Measurements from ENCODE around the gene TMCC2. TPM values are rescaled to one million over a fixed set of nuclear protein-coding genes. Genes with fewer than 3 reads are reported as not detected.
"Not testable (repeated sequence)": the region's sequence is repeated elsewhere in the genome, so short reads cannot be mapped to it uniquely, and the experiment has no call there.

The TMCC2 gene
- polyA plus RNA-seq, 1 donor: 10.8 TPM

DNA sequence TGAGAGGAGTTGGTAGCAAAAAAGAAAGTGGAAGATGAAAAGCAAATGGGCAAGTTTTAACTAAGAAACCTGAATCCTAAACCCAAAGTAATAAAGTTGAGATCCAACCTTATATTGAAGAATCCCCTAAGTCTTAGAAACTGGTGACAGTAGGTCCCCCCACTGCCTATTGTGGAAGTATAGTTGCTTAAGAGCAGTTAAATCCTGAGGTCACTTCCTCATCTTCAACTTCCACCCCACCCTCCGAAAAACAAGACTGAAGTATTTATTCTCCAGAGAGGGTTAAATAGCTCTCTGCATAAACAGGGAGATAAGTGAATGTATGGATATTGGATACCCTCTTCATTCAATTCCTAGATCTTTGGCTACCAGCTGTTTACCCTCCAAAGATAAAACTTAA lies 13.0 kb upstream of the TMCC2 start:
- DNase-seq (ENCODE audit: low read depth): no peak

- DNase-seq (ENCODE audit: low read depth): no peak
Observed at GRCh38 chr1:205216588-205216987, 11.2 kb upstream of the TMCC2 start.

DNA sequence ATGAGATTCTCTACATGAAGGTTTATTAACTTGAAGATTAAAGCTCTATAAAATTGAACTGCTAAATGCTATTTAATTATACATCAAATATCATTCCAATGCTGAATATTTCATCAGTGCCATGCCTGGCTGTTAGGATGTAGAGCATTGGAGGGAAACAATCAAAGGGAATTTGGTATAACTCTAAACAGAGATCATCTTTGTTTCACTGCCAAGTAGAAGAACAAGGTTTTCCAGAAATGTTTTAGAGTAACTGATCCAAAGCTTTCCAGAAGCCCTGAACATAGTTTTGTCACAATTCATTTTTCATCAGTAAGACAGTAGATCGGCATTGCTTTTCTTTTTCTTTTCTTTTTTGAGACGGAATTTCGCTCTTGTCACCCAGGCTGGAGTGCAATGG lies 10.3 kb upstream of the TMCC2 start:
- DNase-seq (ENCODE audit: low read depth): no peak

DNA sequence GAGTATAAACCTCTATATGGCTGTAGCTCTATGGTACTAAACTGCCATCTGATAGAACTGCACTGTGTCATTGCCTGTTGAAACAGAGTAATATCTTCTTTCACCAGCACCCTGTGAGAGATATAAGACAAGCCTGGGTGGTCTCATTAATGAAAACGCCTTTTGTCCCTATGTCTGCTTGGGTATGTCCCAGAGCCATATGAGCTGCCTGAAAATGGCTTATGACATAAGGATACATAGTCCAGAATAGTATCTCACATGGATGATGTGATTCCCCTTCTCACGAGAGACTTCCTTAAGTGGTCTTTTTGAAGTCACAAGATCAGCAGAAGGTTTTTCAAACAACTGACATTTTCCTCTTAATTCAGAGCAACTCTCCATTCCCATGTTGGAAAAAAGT lies 7.3 kb upstream of the TMCC2 start:
- DNase-seq (ENCODE audit: low read depth): no peak

DNA sequence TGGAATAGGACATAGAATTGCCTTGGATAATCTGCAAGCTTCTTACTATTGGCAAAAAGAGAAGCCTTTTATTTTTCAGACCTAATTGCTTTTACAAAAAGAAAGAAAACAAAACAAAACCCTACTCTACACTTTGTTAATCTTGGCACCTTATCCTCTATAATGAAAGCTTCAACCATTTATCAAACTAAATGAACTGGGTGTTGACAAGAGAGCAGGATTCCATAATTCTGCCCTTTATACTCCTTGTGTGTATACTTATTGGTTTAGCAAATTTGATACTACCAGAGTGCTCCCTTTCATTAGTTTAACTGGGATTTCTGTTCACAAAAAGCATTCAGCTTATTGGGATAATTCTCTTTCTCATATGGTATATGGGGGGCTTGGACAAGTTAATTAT lies 3.0 kb upstream of the TMCC2 start:
- no peak for DNase-seq (ENCODE audit: low read depth)

DNA sequence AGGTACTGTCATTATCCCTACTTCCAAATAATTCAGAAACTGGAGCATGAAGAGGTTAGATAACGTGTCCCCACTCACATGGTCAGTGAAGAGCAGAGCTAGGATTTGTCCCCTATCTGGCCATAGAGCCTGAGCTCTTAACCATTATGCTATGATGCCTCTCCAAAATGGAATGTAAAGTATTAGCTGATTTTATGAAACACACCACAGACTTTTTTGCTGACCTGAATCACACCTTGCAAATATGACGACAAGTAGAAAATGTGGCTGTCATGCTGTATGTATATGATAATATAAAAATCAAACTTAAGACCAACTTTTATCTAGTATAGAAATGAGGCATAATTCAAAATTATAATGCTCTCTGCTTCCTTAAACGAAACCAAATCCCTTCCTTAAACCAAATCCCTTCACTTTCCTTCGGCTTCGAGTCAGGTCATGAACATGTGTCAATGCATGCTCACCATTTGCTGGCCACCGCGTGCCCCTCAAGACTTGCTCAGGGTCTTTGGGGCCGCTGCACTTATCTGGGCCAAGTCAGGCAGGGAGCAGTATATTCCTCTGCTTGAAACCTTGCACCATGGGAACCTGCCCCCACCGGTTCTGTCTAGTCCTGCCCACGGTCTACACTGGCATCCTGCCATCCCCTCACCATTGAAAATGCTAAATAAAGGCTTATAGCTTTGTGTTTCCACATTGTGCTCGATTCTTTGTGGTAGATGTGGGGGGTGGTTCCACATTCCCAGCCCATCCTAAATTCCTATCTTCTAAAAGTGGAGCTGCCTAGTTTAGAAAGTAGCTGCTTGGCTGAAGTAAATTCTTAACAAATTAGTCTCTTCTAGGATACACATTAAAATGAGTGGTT lies 1.6 kb upstream of the TMCC2 start:
- DNase-seq (ENCODE audit: low read depth): no peak

DNA sequence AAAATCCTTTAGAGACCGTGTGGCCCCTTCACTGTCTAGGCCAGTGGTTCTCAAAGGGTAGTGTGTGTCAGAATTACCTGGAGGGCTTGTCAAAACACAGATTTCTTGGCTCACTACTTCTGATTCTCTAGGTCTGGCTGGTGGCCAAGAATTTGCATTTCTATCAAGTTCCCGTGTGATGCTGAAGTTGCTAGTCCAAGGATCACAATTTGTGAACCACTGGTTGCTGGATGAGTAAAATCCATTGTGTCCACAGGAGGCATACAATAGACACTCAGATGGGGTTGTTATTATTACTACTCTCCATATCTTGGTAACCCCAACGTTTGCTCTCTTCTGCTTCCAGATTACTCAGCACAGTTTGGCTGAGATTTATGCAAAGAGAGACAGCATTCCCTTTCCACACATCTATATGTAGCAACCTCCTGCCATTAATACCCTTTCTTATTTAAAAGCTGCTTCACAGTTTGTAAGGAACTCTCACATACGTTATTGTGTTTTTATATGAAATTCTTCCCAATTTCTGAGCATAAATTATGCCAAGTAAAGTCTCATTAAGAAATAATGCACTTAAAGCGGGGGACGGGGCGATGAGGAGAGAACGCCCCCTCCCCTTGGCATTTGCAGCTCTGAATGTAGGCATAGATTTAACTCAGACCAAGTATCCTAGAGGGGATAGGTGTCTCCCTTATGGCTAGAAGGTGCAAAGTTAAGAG lies 720 bp upstream of the TMCC2 start:
- no peak for DNase-seq (ENCODE audit: low read depth)

DNA sequence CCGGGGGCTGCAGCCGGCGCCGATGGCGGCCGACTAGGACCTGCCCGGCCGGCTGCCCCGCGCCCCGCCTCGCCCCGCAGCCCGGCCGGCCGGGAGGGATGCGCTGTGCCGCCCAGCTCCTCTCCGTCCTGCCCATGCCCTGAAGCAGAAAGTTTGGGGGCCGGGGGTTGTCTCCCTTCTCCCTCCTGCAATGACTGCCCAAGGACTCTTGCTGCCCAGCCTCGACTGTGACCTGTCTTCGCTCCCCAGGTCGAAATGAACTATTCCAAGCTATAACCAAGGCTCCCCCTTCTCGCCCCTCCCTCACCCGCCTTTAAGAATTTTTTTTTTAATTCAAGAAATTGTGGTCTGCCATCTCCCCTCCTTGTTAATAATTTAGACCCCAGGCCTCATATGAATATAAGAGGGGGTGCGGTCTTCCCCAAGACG lies 361 bp downstream of the TMCC2 start:
- no peak for DNase-seq (ENCODE audit: low read depth)

GRCh38 chr1:205229399-205229871 lies 1.7 kb downstream of the TMCC2 start:
- DNase-seq (ENCODE audit: low read depth): no peak

- no peak for DNase-seq (ENCODE audit: low read depth)
Observed at GRCh38 chr1:205229916-205230700, 2.4 kb downstream of the TMCC2 start.

DNA sequence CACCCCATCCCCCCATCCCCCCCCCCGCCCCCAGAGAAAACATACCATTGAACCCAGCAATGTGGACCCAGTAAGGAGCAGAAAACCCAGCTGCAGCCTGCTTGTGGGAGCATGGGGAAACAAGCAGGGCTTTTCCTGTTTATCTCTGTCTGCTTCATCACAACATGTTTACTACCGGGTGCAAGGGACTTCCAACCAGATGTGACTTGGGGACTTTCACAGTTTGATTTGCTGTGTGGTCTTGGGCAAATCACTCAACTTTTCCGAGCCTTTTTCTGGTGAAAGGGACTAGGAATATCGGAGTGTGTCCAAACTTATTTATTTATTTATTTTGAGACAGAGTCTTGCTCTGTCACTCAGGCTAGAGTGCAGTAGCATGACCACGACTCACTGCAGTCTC lies 3.2 kb downstream of the TMCC2 start:
- DNase-seq (ENCODE audit: low read depth): no peak

DNA sequence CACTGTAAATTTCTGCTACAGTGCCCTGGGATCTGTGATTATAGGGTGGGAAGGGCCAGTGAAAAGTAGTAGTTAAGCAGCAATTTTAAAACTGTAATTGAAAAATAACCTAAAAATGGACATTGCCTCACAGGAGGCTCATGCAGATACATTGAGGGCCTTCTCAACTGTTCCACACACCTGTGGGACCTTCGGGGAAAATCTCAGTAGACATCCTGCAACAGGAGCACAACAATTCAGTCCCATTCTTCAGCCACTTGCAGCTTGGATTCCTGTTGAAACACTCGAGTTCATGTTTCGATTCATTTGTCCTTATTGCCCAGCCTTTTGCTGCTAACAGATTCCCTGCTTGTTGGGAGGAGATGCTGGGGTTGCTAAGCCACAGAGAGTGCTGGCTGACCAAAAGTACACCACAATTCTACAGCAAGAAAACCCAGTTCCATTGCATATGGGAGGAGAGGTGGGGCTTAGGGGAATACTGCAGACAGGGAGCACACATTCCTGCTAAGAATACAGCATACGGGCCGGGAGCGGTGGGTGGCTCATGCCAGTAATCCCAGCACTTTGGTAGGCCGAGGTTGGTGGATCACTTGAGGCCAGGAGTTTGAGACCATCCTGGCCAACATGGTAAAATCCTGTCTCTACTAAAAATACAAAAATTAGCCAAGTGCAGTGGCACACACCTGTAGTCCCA lies 4.5 kb downstream of the TMCC2 start:
- no peak for DNase-seq (ENCODE audit: low read depth)

DNA sequence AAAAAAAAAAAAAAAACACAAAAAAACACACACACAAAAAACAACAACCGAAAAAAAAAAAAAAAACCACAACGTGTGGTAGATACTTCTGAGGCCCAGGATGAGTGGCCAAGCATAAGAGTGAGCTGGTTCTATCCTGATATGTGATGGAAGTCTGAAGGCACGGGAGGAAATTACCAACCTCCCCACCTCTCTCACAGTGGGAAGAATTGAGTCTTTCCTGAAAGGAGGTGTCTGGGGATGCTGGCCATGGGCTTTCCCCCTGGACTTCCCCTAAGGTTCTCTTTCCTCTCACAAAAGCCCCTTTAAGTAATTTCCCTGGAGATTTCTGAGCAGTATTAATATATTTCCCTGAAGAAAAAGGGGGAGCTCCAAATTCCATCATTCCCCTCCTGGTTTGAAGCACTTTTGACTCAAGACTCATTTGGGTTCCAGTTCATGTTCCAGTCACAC lies 5.2 kb downstream of the TMCC2 start:
- no peak for DNase-seq (ENCODE audit: low read depth)

GRCh38 chr1:205233986-205234385 lies 6.2 kb downstream of the TMCC2 start:
- not testable (repeated sequence) for DNase-seq (ENCODE audit: low read depth)

GRCh38 chr1:205235951-205236350 lies 8.2 kb downstream of the TMCC2 start:
- no peak for DNase-seq (ENCODE audit: low read depth)

DNA sequence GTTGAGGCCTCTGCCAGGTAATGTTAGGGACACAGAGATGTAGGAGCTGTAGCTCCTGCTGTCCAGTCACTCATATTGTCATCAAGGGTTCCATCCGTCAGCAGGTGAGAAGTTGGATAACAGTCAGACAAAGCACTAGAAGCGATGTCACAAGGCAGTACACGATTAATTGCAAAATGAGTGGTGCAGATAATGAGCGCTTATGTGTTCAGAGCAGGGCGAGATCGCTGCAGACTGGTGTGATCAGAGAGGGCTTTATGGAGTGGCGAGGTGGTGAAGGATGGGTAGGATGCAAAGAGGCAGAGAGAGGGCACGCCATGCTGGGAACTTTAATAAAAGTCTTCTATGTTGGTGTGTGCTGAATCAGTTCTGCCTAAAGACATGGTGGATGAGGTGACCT lies 8.8 kb downstream of the TMCC2 start:
- no peak for DNase-seq (ENCODE audit: low read depth)

GRCh38 chr1:205236951-205237475 lies 9.3 kb downstream of the TMCC2 start:
- DNase-seq (ENCODE audit: low read depth): no peak

- no peak for DNase-seq (ENCODE audit: low read depth)
Observed at GRCh38 chr1:205237526-205238484, 10.1 kb downstream of the TMCC2 start.

- no peak for DNase-seq (ENCODE audit: low read depth)
Observed at GRCh38 chr1:205239078-205239477, 11.3 kb downstream of the TMCC2 start.

GRCh38 chr1:205240118-205240517 lies 12.4 kb downstream of the TMCC2 start:
- DNase-seq (ENCODE audit: low read depth): no peak

Data from forelimb muscle (tissue), 1 donor.